Epithelial cell of proximal tubule (primary cell): ENCODE data around the gene DMD. TPM values are rescaled to one million over a fixed set of nuclear protein-coding genes. Genes with fewer than 3 reads are reported as not detected.
"Not testable (repeated sequence)": the region's sequence is repeated elsewhere in the genome, so short reads cannot be mapped to it uniquely, and the experiment has no call there.

ENCODE experiments used
- DNase-seq: peaks from one replicate; pipeline ENCODE4 v3.0.0-alpha.2; 2011; ENCODE audit warnings: low read depth
- H3K4me3 ChIP-seq: 2 replicates; pipeline ENCODE4 v1.5.1; 2011; ENCODE audit warnings: low read depth, mild to moderate bottlenecking, low read length
- total RNA-seq: library from RNA; depleted of rRNA; stranded (reverse); fragments of >200 nt; gene quantifications from 2 replicates; pipeline ENCODE4 v1.2.3, GENCODE V29; 2015
- TF ChIP-seq, protein P1 (sequence below): conservative IDR thresholded peaks from 2 replicates; pipeline ENCODE4 v1.5.1; 2012; ENCODE audit warnings: low read depth, mild to moderate bottlenecking, low read length

DMD gene
- total RNA-seq, 1 donor from 2014 or later: 1.3 TPM

DNA sequence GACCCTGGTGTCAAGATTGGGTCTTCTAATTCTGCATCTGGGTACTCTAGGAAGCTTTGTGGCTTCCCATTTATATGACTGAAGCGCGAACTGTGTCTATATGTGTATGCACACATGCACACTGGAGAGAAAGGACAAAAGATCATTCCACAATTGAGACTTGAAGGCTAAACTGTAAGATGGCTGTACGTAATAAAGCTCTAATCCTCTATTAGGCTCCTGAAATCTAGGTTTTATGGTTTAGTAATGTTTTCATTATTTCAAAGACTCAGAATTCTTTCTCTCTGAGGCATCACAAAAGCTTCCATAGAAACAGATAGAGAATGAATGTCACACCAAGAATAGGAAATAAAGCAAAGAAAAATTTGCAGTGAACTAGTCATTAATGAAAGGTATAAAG lies 1818.8 kb downstream of the DMD start:
- no peak overlapping the region for H3K4me3 ChIP-seq
- TF ChIP-seq, protein P1, sequence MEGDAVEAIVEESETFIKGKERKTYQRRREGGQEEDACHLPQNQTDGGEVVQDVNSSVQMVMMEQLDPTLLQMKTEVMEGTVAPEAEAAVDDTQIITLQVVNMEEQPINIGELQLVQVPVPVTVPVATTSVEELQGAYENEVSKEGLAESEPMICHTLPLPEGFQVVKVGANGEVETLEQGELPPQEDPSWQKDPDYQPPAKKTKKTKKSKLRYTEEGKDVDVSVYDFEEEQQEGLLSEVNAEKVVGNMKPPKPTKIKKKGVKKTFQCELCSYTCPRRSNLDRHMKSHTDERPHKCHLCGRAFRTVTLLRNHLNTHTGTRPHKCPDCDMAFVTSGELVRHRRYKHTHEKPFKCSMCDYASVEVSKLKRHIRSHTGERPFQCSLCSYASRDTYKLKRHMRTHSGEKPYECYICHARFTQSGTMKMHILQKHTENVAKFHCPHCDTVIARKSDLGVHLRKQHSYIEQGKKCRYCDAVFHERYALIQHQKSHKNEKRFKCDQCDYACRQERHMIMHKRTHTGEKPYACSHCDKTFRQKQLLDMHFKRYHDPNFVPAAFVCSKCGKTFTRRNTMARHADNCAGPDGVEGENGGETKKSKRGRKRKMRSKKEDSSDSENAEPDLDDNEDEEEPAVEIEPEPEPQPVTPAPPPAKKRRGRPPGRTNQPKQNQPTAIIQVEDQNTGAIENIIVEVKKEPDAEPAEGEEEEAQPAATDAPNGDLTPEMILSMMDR: no peak
- no peak for DNase-seq

DNA sequence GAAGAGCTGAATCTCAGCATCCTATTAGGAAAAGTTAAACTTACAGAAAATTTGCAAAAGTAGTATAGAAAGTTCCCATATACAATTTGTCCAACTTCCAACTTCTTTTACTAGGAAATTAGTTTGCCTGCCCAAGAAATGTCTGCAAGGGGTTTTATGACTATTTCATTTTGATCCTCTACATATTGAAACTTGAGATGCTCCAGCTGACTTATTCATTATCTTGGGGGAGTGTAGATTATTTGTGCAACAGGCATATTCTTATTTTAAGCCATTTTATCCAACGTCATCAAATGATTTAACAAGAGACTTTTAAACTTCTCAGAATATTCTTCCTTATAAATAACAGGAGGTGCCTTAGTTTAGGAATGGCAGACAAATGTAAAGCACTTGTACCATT lies 1822.4 kb downstream of the DMD start:
- no peak for DNase-seq
- TF ChIP-seq, protein P1: no peak
- no peak overlapping the region for H3K4me3 ChIP-seq

DNA sequence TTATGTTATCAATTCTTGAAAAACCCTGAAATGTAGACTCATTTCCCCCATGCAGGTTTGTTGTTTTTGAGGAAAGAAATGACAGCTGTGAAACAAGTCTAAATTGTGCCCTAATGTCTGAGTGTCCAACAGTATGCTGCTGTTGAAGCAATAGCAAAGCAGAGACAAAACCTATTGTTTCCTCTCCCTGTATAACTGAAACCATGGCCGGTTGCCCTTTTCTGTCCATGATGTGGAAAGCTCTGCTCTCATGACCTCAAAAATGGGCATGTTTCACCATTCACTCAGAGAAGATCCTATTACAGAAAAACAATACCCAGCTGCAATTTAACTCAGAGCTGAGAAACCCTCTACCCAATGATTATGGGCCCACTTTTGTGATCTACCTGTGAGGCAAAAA lies 1826.9 kb downstream of the DMD start:
- H3K4me3 ChIP-seq: no peak overlapping the region
- no peak for DNase-seq
- TF ChIP-seq, protein P1: no peak

DNA sequence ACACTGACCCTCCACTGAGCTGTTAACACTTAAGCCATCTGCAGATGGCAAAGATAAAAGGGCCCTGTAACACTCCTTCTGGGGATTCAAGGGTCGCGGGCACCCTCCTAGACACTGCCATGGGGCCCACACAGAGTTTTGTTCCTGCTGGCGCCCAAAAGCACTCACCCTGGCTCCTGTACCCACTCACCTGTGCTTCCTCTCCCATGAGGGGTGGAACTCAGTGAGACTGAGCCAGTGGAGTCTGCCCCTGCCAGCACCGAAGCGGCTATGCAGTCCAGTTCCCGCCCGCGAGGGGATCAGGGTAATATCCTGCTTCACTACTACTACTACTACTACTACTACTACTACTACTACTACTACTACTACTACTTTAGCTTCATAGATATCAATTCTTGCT lies 1827.4 kb downstream of the DMD start:
- TF ChIP-seq, protein P1: no peak
- DNase-seq: no peak
- no peak overlapping the region for H3K4me3 ChIP-seq

DNA sequence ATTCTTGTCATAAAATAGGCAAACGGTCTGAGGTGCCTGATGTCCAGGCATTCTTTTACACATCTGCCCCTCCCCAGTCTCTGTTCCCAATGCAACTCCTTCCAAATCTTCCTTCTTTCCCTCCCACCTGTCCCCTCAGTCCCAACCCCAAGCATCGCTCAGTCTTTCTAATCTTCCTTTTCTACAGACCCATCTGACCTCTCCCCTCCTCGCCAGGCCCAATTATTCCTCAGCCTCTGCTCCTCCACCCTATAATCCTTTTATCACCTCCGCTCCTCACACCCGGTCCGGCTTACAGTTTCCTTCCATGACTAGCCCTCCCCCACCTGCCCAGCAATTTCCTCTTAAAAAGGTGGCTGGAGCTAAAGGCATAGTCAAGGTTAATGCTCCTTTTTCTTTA lies 1832.4 kb downstream of the DMD start:
- H3K4me3 ChIP-seq: not testable (repeated sequence)

DNA sequence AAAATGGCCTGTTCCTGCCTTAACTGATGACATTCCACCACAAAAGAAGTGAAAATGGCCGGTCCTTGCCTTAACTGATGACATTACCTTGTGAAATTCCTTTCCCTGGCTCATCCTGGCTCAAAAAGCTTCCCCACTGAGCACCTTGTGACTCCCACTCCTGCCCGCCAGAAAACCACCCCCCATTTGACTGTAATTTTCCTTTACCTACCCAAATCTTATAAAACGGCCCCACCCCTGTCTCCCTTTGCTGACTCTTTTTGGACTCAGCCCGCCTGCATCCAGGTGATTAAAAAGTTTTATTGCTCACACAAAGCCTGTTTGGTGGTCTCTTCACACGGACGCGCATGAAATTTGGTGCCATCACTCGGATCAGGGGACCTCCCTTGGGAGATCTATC lies 1833.5 kb downstream of the DMD start:
- not testable (repeated sequence) for H3K4me3 ChIP-seq, DNase-seq

More for the DNA sequence above, 1832.4 kb downstream of the DMD start:
- not testable (repeated sequence) for DNase-seq

DNA sequence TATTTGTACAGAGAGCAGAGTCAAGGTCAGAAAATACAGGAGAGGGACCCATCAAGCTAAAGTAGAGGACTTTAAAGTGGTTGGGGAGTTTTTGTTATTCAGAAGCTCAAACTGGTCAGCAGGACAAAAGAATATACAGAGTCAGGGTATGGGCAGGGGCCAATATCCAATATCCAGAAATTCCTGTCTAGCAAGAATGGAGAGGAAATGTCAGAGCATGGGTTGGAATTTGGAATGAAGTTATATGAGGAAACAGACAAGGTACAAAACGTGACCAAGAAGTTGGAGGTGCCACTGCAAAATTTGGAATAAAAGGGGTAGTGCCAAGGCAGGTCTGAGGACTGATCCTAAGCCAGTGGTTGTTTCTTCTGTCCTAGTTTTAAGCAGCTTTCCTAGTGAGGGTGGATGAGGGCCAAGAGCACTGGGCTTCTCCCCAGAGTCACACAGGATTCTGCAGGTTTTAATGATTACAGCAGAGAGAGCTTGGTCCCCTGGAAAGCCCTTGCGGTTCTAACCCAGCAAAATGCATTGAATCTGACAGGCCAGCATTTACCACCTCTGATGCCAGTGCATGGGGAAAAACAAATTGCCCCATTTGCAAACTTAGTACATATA lies 1834.8 kb downstream of the DMD start:
- no peak for DNase-seq
- no peak overlapping the region for H3K4me3 ChIP-seq
- TF ChIP-seq, protein P1: no peak

DNA sequence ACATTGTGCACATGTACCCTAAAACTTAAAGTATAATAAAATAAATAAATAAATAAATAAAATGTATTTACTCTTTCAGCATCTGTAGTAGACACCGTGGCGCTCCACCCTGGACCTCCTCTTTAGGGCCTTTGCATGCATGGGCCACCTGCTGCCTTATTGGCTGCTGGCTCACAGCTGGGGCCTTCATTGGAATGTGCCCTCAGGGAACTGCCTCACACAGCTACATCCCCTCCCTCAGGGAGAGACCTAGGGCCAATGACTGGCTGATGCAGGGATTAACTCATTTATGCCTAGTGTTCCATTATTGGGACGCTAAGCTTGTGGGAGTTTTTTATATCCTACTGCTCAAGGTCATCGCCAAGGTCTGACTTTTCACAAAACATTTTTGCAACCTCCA lies 1836.6 kb downstream of the DMD start:
- no peak overlapping the region for H3K4me3 ChIP-seq
- DNase-seq: no peak
- TF ChIP-seq, protein P1: no peak
